Embryonic facial prominence (tissue), 1 donor: ENCODE results near the gene PI4KA.
"Not testable (repeated sequence)": the region's sequence is repeated elsewhere in the genome, so short reads cannot be mapped to it uniquely, and the experiment has no call there.

Experiments
- DNase-seq: peaks from one replicate; pipeline ENCODE4 v3.0.0-alpha.2; 2016; ENCODE audit errors: extremely low spot score

Gene PI4KA

DNA sequence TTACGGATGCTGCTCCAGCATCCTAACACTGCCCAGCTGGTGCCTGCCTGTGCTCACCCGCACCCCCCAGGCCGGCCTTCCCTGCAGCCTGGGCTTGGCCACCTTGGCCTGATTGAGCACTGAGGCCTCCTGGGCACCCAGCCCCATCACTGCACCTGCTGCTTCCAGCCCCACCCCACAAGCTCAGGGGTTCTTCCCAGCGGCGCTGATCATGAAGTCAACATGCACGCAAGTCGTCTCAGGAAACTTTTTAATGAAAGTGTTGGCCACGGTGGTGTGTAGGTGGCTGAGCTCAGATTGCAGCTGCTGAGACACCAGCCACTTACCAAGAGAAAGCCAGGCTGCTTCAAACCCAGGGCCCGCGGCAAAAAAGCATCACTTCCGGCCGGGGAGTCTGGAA, 163.4 kb downstream of the PI4KA start:
- not testable (repeated sequence) for DNase-seq

DNA sequence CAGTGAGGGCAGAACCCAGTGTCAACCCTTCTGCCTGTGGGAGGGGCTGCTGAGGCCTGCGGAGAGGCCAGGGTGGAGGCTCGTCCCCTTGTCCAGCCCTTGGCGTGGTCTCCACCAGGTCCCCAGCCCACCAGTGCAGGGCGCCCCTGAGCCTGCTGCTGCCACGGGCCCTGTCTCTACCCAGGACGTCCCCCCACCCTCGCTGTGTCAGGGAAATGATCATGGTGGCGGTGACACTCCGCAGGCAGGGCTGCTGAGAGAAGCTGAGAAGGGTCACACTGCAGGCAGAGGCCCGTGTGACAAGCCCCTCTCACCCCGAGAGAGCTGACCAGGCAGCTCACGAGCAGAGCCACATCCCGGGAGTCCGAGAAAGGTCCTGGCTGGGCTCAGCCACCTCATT, 164.4 kb downstream of the PI4KA start:
- DNase-seq, result not testable (repeated sequence)

DNA sequence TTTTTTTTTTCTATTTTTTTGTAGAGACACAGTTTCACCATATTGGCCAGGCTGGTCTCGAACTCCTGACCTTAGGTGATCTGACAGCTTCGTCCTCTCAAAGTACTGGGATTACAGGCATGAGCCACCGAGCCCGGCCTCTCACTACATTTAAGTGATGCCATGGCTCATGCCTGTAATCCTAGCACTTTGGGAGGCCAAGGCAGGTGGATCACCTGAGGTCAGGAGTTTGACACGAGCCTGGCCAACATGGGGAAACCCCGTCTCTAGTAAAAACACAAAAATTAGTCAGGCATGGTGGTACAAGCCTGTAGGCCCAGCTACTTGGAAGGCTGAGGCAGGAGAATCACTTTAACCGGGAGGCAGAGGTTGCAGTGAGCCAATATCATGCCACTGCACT, 165.7 kb downstream of the PI4KA start:
- not testable (repeated sequence) for DNase-seq

DNA sequence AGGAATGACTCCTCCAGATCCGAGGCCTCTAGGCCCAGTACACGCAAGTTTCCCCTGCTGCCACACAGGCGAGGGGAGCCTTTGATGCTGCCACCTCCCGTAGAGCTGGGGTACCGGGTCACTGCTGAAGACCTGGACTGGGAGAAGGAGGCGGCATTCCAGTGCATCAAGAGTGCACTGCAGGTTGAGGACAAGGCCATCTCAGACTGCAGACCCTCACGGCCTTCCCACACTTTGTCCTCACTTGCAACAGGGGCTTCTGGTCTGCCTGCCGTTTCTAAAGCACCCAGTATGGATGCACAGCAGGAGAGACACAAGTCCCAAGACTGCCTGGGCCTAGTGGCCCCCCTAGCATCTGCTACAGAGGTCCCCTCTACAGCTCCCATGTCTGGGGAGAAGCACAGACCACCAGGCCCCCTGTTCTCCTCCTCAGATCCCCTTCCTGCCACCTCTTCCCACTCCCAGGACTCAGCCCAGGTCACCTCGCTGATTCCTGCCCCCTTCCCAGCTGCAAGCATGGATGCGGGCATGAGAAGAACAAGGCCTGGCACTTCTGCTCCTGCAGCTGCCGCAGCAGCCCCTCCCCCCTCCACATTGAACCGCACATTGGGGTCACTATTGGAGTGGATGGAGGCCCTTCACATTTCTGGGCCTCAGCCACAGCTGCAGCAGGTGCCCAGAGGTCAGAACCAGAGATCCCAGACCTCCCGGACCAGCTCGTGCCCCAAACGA, 167.9 kb downstream of the PI4KA start:
- DNase-seq, result not testable (repeated sequence)

DNA sequence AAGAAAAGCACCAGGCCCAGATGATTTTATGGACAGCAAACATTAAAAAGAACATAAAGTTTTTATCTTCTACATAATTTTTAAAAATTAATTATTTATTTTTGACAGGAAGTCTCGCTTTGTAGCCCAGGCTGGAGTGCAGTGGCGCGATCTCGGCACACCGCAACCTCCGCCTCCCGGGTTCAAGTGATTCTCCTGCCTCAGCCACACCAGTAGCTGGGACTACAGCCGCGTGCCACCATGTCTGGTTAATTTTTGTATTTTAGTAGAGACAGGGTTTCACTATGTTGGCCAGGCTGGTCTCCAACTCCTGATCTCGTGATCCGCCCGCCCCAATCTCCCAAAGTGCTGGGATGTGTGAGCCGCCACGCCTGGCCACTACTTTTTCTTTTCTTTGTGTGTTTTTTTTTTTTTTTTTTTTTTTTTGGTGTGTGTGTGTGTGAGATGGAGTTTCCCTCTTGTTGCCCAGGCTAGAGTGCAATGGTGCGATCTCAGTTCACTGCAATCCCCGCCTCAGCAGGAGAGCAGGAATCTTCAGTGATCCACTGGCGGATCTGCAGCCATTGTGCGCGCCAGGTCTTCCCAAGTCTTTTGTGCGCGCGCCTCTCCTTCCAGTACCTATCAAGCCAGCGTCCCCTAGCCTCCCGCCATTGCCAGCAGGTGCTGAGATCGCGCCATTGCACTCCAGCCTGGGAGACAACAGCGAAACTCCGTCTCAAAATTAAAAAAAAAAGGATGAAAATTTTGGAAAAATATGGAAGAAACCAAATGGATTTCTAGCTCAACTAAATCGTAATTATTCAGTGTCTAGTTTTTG, 171.0 kb downstream of the PI4KA start:
- not testable (repeated sequence) for DNase-seq

DNA sequence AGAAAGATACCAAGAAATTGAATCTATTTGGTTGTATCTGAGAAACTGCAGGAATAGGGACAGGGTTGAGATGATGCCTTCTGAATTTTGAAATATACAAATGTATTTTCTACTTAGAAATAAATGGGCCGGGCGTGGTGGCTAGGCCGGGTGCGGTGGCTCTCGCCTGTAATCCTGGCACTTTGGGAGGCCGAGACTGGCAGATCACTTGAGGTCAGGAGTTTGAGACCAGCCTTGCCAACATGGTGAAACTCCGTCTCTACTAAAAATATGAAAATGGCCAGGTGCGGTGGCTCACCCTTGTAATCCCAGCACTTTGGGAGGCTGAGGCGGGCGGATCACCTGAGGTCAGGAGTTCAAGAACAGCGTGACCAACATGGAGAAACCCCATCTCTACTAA, 172.8 kb downstream of the PI4KA start:
- not testable (repeated sequence) for DNase-seq

DNA sequence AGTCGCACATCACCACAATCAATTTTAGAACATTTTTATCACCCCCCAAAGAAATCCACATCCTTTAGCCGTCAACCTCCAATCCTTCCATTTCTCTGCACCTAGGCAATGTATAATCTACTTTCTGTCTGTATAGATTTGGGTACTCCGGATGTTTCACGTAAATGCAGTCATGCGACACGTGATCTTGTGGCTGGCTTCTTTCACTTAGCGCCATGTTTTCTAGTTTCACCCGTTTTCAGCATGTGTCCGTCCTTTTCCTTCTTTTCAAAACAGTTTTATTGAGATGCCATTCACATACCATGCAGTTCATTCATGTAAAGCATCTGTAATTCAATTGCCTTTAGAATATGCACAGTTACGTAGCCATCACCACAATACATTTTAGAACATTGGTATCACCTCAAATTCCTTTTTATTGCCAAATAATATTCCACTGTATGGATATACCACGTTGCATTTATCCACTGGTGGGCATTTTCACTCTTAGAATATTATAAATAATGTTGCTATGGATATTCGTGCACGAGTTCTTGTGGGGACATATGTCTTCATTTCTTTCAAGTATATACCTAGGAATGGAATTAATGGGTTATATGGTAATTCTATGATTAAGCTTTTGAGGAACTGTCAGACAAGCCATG, 179.7 kb downstream of the PI4KA start:
- DNase-seq, result not testable (repeated sequence)

DNA sequence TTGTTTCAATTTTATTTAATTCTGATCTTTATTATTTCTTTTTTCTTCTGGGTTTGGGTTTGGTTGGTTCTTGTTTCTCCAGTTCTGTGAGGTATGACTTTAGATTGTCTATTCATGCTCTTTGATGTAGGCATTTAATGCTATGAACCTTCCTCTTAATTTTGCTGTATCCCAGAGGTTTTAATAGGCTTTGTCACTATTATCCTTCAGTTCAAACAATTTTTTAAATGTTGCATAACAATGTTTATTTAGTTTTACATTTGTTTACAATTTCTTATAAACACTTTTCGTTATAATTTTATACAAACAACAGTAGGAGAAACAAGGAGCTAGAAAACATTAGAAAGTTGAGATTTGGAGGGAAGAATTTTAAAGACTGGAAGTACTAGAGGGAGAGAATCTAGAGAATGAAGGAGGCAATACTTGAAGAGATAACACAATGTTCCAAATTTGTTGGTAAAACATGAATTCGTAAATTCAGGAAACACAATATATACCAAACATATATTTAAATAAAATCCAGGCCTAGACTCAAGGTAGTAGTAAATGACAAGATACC, 180.8 kb downstream of the PI4KA start:
- no peak for DNase-seq

DNA sequence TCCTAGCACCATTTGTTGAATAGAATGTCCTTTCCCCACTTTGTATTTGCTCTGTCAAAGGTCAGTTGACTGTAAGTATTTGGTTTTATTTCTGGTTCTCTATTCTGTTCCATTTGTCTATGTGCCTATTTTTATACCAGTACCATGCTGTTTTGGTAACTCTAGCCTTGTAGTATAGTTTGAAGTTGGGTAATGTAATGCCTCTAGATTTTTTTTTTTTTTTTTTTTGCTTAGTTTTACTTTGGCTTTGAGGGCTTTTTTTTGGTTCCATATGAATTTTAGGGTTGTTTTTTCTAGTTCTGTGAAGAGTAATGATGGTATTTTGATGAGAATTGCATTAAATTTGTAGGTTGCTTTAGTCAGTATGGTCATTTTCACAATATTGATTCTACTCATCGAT, 183.0 kb downstream of the PI4KA start:
- DNase-seq, result not testable (repeated sequence)

DNA sequence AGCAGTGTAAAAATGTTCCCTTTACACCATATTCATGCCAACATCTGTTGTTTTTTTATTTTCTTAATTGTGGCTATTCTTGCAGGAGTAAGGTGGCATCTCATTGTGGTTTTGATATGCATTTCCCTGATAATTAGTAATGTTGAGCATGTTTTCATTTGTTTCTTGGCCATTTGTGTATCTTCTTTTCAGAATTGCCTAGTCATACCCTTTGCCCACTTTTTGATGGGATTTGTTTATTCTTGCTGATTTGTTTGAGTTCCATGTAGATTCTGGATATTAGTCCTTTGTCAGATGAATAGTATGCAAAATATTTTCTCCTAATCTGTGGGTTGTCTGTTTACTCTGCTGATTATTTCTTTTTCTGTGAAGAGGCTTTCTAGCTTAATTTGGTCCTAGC, 183.6 kb downstream of the PI4KA start:
- DNase-seq, result no peak

DNA sequence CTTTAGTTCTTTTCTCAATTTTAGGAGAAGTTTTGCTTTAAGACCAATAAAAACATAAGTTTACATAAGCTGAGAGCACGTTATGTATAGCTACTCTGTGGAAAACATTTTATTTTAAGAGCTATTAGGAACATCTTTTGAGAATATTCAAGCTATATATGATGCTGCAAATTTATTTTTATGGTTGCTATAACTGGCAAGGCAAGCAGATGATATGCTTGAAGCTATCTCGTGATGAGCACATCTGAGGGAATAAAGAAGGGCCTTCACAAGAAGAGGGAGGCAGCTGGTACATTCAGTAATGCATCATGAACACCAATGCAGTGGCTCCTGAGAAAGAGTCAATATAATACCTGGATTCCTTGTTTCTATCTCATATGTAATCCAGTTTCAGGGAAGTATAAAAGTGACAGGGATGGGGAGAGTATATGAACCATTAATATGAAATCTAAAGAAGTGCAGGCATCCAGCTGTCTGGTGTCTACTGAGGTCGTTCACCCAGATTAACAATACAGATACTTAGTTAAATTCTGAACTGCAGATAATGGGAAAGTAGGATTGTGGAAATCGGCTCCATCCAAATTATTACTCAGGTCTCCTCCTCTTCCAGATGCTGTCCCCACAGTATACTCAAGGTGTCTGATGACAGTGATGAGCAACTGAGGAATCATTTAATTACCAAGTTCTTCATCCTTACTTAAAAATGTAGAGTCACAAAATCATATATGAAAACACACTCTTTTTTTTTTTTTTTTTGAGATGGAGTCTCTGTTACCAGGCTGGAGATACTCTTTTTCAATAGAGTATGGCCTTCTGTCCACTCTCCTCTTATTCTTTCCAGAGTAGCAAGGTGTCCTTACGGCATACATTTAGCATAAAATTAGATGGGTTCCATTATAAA, 185.1 kb downstream of the PI4KA start:
- DNase-seq, result no peak

DNA sequence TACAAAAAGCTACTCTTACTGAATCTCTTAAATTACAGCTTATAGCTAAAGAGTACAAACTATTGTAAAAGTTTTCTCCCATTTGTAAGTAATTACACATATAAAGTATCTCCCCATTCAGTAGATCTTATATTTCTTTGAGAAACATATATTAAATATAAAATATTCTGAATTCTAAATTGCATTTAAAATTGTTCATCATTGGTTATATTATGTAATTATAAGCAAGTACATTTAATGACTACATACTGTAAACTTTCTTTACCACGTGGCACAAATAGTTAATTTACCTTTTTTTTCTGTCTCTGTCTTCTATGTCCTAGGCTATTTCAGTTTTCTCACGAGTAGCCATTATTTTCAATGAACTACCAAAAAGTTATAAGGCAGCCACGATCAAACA, 185.9 kb downstream of the PI4KA start:
- no peak for DNase-seq

DNA sequence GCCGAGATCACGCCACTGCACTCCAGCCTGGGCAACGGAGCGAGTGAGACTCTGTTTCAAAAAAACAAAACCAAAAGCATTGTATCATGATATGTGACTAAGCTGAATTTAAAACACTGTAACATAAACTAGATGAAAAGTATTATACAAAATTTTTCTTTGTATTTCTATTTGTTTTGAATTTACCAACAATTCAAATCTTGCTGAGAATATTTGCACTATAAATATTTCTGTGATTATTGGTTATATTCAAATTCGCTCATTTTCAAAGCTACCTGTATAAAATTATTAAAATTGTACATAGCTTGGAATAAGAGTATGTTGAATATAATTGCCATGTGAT, 186.6 kb downstream of the PI4KA start:
- DNase-seq, result no peak

DNA sequence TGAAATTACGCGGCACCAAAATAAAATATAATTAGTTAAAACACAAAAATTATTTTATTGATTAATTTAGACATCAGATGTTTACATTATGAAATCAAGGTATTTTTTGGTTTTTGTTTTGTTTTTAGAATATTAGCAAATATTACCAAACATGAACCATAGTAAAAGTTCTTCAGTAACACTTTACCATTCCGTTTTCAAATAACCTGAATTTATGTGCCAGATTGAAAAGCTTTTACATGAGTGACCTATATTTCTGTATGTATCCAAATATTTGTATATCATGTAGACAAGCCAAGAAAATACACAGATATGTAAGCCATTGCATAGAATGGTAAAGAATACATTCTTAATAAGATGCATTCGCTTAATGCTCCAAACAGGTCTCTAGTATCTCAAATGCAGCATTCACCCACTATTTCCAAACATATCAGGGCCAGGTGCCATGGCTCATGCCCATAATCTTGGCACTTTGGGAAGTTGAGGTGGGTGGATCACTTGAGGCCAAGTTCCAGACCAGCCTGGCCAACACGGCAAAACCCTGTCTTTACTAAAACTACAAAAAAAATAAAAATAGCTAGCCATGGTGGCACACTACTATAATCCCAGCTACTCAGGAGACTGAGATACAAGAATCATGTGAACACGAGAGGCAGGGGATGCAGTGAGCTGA, 187.1 kb downstream of the PI4KA start:
- no peak for DNase-seq

DNA sequence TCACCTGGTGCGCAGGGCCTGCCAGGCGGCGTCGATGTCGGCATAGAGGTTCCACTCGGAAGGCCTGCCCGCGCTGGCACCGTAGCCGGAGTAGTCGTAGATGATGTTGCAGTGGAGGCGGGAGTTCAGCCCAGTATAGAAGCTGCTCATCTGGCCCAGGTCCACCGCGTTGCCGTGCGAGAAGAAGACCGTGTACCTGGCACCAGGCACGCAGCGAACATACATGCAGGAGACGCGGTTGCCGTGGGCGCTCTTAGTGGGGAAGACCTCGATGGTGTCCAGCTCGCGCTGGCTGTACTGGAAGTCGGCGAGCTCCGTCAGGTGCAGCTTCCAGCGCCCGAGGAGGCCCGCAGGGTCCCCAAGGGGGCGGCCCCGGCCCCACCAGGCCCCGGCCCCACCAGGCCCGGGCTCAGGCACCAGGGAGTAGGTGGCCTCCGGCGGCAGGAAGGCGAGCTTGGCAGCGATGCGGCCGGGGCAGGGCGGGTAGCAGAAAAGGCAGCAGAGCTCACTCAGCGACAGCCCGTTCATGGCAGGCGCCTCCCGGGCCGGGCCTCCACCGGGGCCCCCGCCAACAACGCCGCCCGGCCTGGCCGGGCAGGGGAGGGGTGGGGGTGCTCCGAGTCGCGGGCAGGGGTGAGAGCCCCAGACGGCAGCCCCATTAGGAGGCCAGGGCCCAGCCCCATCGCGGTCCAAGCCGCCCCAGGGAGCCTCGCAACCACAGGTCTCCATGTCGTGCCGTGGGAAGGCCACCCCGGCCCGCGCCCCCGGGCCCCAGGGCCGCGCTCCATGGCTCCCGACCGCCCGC, 188.0 kb downstream of the PI4KA start:
- not testable (repeated sequence) for DNase-seq

DNA sequence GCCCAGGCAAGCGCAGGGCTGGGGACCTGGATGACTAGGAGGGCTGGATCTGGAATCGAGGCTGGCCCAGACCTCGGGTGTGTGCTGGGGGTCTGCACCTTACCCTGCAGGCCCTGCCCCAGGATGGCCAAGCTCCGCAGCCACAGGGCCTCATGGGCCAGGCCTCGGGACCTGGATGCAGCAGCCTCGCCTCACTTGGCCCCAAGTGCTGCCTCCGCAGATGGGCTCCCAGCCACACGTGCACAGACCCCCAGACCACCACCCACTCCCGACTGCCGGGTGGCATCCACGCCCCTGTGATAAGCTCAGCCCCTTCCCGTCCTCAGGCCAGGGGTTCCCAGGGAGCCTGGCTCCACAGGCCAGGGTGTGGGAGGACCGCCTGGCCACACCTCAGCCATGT, 188.7 kb downstream of the PI4KA start:
- not testable (repeated sequence) for DNase-seq

DNA sequence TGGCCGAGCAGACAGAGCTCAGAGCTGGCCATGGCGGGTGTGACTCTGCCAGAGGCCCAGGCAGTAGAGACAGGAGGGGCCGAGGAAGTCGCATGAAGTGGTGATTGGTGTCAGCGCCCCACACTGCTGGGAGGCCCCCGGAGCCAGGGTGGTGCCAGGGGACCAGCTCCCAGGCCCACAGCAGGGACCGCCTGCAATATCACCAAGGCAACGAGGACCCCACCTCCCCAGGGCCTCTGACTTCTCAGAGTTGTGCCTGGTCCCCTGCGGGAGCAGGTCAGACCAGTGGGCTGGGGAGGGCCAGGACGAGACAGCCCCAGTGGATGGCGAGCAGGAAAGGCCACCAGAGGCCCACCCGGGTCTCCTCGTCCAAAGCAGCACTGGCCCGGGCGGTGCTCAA, 189.1 kb downstream of the PI4KA start:
- not testable (repeated sequence) for DNase-seq

DNA sequence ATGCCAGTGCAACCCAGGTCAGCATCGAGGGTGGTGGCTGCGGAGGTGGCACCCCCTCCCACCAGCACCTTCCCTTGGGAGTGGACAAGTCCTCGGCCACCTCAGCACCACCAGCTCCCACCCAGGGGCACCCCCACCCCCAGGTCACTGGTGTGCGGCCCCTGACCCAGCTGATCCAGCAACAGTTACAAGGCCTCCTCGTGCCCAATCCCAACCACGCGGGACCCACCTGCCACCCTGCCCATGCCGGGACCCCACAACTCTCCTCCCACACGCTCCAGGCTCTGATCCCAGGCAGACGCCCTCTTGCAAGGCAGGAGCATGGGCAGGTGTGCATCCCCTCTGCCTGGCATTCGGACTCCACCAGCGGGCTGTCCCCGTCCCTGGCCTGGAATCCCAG, 189.8 kb downstream of the PI4KA start:
- DNase-seq, result not testable (repeated sequence)

DNA sequence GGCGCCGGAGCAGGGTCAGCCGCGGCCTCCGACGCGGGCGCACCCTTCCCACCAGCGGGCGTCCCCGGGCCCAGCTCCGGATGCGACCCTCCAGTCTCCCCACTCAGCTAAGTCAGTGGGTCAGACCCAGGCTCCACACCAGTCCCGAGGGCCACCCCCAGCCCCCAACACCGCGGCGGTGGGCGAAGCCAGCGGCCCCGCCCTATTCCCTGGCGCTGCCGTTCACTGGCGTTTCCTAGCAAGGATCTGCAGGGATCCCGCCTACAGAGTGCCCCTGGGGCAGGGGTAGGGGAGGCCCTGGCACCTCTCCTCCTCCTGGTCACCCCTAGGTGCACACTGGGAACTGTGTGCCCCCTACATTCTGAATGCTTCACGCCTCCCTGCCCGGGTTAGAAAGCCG, 190.4 kb downstream of the PI4KA start:
- DNase-seq, result not testable (repeated sequence)

DNA sequence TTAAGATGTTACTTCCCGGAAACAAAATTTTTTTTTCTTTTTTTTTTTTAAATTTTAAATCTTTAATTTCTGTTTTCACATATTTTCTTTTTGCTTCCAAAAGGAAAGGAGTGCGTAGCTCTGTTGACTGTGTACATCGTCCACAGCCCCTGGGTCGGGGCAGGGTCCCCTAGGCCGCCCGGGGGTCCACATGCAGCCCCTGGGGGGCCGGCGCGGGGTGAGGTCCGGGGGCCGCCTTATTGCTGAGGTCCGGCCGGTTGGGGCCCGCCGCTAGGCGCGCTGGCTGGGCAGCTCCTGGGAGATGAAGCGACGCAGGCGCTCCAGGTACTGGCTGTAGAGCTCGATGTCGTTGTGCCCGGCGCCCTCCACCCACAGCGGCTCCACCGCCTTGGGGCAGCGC, 191.1 kb downstream of the PI4KA start:
- DNase-seq, result not testable (repeated sequence)
